Renal pelvis (tissue), 4 donors: ENCODE data around the gene VPREB3. TPM values are rescaled to one million over a fixed set of nuclear protein-coding genes. Genes with fewer than 3 reads are reported as not detected.

Source experiments
- DNase-seq: peaks from one replicate; pipeline ENCODE4 v3.0.0-alpha.2; 2013
- polyA plus RNA-seq, 3 donors: library from polyadenylated mRNA; unstranded; fragments of 120-200 nt; gene quantifications; one replicate each; pipeline ENCODE4 v1.2.1, GENCODE V29; 2013; ENCODE audit not compliant: insufficient read length in 3 of 3

VPREB3 gene
- polyA plus RNA-seq, 3 donors: 0.89 to 1.3 (median 1.1) TPM

DNA sequence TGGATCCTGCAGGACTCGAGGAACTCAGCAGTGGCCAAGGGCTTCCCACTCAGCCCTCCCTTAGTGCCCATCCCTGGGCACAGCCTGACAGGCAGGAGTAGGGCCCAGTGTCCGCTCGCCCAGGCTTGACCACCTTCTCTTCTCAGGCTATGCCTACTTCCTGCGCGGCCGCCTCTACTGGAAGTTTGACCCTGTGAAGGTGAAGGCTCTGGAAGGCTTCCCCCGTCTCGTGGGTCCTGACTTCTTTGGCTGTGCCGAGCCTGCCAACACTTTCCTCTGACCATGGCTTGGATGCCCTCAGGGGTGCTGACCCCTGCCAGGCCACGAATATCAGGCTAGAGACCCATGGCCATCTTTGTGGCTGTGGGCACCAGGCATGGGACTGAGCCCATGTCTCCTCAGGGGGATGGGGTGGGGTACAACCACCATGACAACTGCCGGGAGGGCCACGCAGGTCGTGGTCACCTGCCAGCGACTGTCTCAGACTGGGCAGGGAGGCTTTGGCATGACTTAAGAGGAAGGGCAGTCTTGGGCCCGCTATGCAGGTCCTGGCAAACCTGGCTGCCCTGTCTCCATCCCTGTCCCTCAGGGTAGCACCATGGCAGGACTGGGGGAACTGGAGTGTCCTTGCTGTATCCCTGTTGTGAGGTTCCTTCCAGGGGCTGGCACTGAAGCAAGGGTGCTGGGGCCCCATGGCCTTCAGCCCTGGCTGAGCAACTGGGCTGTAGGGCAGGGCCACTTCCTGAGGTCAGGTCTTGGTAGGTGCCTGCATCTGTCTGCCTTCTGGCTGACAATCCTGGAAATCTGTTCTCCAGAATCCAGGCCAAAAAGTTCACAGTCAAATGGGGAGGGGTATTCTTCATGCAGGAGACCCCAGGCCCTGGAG, 29.3 kb upstream of the VPREB3 start:
- DNase-seq: no peak

DNA sequence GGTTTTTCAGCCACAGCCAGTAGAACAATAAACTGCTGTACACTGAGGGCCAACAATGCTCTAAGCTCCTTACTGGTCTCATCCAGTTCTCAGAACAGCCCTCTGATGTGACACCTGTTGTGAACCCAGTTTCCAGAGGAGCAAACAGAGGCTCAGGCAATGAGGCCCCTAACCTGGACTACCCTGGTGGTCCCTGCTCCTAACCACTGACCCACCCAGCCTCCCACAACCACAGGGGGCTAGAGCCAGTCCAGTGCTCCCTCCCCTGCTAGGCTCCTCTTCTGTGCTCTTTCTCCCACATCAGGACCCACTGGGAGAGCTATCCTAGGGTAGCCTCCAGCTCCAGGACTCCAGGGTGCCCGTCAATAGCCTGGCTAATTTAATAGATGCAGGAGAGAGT, 28.5 kb upstream of the VPREB3 start:
- no peak for DNase-seq

DNA sequence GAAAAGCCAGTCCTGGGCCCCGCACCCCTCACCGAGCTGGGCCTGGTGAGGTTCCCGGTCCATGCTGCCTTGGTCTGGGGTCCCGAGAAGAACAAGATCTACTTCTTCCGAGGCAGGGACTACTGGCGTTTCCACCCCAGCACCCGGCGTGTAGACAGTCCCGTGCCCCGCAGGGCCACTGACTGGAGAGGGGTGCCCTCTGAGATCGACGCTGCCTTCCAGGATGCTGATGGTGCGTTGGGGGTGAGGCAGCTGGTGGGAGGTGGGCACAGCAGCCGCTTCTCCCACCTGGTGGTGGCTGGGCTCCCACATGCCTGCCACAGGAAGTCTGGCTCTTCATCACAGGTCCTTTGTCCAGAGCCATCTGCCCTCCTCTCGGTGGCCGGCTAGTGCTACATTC, 28.0 kb upstream of the VPREB3 start:
- no peak for DNase-seq

DNA sequence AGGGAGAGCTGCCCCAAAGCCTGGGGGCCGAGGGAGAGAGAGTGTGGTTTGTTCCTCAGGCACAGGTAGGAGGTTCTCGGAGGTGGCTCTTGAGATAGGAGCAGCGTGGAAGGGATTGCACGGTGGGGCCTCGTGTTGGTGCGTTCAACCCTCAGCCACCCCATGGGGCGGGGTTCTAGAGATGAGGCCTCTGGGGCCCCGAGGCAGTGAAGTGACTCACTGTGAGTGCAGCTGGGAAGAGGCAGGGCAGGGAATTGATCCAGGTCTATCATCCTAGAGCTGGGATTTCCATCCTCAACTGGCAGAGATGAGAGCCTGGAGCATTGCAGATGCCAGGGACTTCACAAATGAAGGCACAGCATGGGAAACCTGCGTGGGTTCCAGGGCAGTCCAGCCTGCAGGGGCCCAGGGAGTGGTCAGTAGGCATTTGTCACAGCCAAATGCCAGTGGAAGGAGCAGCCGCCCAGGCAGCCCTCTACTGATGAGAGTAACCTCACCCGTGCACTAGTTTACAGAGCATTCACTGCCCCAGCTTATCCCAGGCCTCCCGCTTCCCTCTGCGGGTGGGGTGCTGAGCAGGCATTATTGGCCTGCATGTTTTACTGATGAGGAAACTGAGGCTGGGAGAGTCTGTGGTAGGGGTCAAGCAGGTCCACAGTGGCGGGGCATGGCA, 27.4 kb upstream of the VPREB3 start:
- DNase-seq: no peak

DNA sequence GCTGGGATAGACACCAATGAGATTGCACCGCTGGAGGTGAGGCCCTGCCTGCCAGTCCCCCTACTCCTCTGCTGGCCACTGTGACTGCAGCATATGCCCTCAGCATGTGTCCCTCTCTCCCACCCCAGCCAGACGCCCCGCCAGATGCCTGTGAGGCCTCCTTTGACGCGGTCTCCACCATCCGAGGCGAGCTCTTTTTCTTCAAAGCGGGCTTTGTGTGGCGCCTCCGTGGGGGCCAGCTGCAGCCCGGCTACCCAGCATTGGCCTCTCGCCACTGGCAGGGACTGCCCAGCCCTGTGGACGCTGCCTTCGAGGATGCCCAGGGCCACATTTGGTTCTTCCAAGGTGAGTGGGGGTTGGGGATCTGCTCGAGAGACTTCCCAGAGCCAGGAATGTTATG, 26.8 kb upstream of the VPREB3 start:
- DNase-seq: no peak

DNA sequence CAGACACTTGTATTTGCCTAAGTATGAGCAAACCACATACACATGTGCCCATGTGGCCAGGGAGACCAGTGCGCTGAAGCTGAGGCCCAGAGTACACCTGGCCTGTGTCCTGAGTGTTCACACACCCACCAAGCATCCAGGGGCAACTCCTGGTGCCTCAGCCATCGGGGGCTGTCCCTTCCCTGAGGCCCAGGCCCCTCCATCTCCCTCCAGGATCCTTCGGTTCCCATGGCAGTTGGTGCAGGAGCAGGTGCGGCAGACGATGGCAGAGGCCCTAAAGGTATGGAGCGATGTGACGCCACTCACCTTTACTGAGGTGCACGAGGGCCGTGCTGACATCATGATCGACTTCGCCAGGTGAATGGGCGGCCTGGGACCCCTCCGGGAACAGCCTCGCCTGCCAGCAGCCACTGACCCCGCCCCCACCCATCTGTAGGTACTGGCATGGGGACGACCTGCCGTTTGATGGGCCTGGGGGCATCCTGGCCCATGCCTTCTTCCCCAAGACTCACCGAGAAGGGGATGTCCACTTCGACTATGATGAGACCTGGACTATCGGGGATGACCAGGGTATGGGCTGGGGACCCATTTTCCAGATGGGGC, 26.0 kb upstream of the VPREB3 start:
- no peak for DNase-seq

DNA sequence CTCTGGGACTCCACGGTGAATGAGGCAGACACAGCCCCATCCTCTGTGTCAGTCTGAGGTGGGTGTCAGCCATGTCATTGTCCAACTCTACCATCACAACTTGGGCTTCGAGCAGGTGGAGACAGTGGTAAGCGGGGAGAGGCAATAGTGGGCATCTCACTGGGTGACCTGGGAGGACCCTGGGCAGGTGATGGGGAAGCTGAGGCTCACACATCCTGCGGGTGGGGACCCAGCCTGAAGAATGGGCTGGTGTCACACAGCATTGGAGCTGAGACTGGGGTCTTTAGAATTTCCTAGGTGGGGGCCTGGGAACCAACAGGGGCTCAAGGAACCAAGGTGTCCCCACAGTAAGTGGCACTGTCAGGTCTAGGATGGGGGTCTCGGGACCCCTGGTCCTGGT, 25.5 kb upstream of the VPREB3 start:
- DNase-seq: no peak

DNA sequence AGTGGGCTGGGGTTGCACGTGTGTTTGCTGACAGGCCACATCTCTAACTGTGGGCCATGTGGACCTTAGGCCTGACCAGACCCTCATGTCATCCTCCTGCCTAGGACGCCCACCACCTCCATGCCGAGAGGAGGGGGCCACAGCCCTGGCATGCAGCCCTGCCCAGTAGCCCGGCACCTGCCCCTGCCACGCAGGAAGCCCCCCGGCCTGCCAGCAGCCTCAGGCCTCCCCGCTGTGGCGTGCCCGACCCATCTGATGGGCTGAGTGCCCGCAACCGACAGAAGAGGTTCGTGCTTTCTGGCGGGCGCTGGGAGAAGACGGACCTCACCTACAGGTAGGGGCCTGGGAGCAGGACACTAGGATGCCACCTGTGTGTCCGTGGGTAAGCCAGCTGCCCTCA, 24.9 kb upstream of the VPREB3 start:
- DNase-seq: no peak

DNA sequence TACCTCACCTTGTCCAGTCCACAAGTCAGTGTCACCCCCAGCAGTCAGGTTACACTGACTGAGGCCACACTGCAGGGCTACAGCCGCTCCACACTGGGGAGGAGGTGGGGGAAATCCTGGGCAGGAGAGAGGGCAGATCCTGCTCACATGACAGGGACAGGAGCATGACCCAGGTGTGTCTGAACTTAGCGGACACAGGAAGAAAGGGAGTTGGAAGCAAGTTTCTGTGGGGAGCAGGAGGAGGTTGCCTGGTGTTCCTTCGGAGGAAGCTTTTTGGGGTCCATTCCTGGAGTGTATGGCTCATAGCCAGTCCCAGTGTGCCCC, 24.3 kb upstream of the VPREB3 start:
- no peak for DNase-seq

DNA sequence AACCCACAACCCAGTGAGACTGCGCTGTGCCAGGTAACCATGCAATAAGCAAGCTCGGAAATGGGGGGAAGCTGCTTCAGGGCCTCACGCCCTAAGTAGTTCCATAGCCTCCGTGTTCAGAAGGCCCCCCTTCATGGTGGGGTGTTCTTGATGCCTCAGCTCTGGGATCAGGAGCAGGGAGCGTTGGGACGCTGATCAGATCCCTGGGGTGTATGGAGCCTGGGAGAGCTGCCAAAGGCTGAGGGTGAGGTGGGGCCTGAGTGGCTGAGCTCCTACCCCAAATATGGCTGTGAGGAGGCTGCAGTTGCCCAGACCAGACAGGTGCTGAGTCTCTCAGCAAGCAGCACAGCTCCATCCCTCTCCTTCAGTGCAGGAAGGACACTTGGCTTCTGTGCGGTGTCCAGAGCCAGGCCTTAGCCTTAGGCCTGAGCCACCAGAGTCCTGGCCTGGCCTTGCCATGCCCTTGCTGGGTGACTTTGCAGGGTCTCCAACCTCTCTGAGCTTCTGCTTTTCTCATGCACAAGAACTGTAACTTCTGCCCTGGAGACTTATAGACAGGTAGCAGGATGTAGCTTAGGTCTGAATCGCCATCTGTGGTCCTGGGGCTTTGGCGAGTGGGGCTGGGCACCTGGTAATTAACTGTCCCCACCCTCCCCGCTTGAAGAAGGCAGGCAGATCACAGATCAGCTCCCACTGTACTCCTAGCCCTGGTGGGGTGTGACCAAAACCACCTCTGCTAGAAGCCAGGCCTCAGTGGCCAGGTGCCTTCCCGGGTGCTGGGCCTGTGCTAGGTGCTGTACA, 23.8 kb upstream of the VPREB3 start:
- no peak for DNase-seq

DNA sequence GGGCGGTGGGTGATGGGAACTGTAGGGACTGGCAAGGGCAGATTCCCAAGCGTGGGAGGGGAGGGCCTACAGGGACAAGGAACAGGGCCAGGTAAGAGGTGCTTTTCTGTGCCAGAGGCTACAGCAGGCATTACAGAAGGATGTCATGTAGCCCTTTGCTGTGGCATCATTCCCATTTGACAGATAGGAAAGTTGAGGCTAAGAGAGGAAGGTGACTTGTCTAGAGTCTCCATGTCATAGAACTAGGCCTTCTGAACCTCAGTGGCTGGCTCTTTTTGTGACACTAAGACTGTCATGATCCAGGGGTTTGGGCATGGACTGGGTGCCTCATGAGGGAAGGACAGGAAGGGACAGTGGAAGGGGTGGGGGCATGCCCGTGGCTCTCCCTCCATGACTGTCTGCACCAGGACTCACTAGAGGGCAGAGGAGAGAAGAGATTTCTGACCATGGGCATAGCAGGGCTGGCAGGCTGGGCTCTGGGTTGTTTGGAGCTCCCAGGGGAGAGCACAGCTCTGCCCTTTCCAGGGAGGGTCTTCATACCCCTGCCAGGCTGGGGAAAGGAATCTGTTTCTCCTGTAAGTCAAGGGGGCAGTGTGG, 21.7 kb upstream of the VPREB3 start:
- no peak for DNase-seq

DNA sequence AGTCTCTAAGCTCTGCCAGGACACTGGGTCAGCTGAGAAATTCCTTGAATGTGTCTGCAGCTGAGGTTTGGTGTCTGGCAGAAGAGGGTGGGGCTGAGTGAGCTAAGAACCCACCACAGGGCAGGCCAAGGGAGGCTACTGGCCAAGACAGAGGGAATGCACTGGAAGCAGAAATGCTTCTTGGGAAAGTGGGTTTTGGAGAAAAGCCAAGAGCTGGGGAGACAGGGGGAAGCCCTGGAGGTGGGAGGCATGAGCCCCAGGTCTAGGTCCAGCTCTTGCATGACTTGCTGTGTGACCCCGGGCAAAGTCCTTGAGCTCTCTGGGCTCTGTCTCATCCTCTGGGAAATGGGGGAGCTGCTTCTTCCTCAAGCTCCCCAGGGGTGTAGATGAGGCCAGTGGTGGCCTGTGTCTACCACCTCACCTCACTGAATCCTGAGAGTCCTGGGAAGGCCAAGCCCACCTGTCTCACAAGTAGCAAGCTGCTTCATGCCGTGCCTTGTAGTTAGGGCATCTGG, 20.8 kb upstream of the VPREB3 start:
- DNase-seq: no peak

DNA sequence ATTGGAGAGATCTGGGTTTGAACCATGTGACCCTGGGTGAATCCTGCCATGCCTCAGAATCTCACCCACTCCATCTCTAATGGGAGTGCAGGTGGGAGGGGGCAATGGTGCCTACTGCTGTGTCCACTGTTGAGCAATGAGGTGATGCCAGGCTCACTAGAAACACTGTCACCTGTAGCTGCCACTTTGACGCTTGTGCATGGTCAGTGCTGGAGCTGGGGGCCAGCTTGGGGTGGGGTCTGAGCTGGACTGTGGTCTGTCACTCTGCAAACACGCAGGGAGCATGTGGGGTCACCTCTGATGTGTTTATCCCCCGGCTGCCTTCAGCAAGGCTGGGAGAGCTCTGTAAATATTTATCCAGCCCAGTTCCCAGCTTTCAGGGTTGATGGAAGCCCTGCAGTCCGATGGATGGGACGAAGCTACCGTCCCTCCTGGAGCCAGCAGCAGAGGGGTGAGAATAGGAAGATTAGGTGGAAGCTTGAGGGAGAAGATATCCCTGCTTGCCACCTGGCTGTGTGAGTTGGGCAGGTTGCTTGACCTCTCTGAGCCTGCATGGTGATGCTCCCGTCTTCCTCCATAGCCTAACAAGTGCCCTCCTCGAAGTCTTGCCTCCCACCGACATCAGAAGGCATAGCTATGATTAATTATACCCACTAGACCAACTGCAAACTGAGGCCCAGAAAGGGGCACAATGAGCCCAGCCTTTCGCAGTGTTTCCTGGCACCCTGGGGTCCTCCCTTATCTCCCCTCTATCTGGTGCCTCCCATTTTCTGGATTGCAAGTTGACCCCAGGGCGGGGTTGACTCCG, 20.1 kb upstream of the VPREB3 start:
- no peak for DNase-seq

DNA sequence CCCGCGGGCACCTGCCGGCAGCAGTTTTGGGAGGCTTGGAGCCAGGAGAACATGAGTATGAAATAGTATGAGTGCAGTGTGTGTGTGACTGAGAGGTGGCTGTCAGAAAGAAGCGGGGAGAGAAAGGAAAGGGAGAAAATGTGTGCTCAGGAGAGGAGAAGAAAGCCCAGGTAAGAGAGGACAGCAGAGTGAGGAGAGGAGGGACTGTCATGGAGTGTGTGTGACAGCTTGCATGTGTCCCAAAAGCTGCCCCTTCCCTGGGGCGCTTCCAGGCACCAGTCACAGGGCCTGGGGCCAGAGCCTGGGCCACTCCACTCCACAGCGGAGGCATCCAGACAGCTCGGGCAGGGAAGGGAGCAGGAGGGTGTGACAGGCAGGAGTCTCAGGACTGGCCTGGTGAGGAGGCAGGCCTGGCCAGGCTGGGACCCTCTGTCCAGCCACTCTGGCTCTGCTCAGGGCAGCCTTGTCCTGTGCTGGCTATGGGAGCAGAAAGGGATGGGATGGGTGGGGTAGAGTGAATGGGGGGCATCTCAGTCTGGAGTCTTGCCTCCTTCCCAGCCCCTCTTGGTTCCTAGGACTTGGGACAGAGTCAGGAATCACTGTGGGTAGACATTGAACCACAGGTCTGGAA, 19.4 kb upstream of the VPREB3 start:
- no peak for DNase-seq

DNA sequence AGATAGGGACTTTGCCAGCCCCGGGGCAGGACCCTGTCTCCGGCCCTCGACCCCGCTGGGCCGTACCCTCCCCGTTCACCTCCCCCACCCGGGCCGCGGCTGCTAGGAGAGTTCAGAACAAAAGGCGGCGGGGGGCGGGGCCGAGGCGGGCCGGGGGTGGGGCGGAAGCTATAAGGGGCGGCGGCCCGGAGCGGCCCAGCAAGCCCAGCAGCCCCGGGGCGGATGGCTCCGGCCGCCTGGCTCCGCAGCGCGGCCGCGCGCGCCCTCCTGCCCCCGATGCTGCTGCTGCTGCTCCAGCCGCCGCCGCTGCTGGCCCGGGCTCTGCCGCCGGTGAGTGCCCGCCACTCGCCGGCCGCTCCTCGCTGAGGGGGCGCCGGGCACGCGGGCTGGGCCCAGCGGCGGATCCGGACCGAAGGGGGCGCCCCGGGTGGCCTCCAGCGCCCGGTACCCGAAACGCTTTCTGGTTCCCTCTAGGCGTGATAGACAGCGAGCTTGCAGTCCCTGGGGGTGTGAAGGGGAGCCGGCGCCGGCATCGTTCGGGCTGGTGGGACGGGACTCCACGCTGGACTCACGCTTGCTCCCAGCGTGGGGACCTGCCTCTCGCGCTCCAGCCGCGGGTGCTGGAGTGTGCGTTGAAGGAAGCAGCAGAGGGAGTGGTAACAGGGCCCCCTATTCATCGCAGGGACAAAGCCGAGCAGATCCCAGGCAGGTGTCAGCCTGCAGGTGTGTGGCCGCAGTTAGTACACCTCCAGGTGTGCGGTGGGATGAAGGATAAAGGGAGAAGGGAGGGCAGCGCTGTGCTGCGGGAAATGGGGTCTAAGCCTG, 18.6 kb upstream of the VPREB3 start, which contains the start of gene MMP11:
Gene MMP11 (plus strand): TSS at position 201 of the 825 bp plus-strand sequence. CDS start 22 bp downstream, at position 223.
- DNase-seq: peak; percentile 57

DNA sequence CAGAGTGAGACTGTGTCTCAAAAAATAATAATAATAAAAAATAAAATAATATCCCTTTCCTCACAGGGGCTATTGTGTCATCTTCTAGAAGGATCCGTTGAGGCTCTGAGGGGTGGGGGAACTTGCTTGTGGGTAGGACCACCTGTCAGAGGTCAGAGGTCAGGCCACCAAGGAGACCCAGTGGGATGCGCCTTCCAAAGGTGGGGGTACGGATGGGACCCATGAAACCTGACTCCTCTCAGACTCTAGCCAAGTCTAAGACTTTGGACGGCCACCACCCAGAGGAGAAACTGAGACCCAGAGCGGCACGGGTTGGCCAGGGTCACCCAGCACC, 18.1 kb upstream of the VPREB3 start:
- DNase-seq: no peak

DNA sequence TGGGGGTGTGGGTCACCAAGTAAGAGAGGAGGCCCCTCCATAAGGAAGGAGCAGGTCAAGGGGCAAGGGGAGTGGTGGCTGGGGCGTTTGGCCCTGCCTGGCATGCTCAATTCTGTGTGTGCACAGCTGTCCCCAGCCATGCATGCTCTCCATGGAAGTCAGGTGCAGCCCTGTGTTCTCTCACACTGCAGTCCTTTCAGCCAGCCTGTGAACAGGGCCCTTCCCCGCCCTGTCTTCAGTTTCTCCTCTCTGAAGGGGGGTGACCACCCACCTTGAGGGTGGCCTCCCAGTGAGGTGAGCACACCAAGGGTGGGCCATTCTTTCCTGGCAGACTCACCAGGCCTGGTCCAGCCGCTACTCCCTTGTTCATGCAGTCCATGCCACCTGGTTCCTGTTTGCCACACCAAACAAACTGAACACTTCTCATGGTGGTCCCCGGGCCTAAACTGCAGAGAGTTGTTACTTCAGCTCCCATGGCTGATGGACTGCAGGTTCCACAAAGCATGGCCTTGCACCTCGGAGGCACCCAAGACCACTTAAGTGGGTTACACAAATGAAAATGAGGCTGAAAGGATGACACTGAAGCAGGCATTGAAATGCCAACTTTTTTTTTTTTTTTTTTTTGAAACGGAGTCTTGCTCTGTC, 15.2 kb upstream of the VPREB3 start:
- DNase-seq: no peak

DNA sequence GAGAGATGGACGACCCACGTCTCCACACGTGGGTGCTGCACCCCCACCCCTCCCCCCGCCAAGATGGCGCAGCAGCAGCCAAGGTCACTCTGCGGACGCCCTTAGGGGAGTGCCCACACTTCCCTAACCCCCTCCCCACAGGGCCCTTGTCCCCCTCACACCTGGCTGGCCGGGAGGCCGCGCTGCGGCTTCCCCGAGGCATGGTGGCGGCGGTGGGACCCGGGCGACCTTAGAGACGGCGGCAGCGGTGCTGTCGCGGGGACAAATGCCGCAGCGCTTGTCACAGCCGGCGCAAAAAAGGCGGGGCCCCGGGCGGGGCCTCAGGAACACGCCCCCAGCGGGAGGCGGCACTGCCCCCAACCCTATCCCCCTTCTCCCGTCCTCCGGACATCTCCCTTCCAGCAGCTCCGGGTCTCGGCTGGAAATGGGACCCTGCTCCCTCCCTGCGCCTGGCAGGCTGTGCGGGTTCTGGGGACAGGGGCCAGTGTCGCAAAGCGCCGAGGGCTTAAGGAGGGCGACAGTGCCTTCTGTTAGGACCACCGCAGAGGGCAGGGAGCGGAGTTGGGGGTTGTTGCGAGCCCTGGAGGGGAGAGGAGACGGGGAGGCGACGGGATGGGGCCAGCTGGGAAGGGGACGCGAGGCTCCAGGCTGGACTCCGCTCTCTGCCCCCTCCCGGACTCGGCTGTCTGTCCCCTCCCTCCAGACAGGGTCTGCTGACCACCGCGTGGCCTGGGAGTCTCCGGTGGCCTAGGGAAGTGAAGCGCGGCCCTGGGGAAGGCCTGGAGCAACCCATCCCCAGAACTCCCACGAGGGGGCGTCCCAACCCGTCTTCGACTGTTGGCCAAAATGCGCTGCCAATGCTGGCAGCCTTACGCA, 13.7 kb upstream of the VPREB3 start, which contains the start of gene CHCHD10:
Gene CHCHD10 (minus strand): TSS at position 300 of the 876 bp plus-strand sequence. CDS start 98 bp downstream, at position 202.
- peak; percentile 85 for DNase-seq
